Measurements from ENCODE around the gene RHPN2.
"Not testable (repeated sequence)": the region's sequence is repeated elsewhere in the genome, so short reads cannot be mapped to it uniquely, and the experiment has no call there.

RHPN2 gene

GRCh38 chr19:32976223-32976805 lies 88.4 kb downstream of the RHPN2 start:
- no peak for ATAC-seq (replicated peaks; ENCODE audit: extremely low read depth, poor library complexity, severe bottlenecking)
- DNase-seq (ENCODE audit: low spot score in 2 of 2): peak; percentile 38 to 58
- Mint-ChIP-seq H3K36me3 (ENCODE audit: insufficient read depth) (peaks cover 9% of the 10 kb centered on the region), H3K27me3 (no peaks in the 10 kb centered on the region), H3K27ac (ENCODE audit: low read depth) (no peak overlapping the region), H3K9me3 (no peaks in the 10 kb centered on the region), H3K4me3 (no peak overlapping the region), H3K4me1 (peaks cover 11% of the 10 kb centered on the region)

GRCh38 chr19:32971715-32972540 lies 92.8 kb downstream of the RHPN2 start, which contains the start of the genes CEP89 and FAAP24:
Gene CEP89 (minus strand): TSS chr19:32971958. CDS start chr19:32971874, 84 bp downstream.
Gene FAAP24 (plus strand): TSS chr19:32972242. CDS start chr19:32973197, 955 bp downstream.
- peak within 1 kb of the TSS; percentile 99 for H3K4me3 Mint-ChIP-seq
- H3K27ac Mint-ChIP-seq (ENCODE audit: low read depth): peak within 1 kb of the TSS; percentile 89
- peak; percentile 98 to 99 for DNase-seq (ENCODE audit: low spot score in 2 of 2)
- peaks cover 14% of the 10 kb centered on the region for H3K36me3 Mint-ChIP-seq (ENCODE audit: insufficient read depth)
- peaks cover 23% of the 10 kb centered on the region for H3K4me1 Mint-ChIP-seq
- ATAC-seq (replicated peaks; ENCODE audit: extremely low read depth, poor library complexity, severe bottlenecking): peak; percentile 100
- H3K9me3 Mint-ChIP-seq: no peaks in the 10 kb centered on the region
- H3K27me3 Mint-ChIP-seq: no peaks in the 10 kb centered on the region

- peaks cover 29% of the 10 kb centered on the region for H3K4me1 Mint-ChIP-seq
- H3K27me3 Mint-ChIP-seq: no peaks in the 10 kb centered on the region
- DNase-seq (ENCODE audit: low spot score in 2 of 2) (no peak), ATAC-seq (replicated peaks; ENCODE audit: extremely low read depth, poor library complexity, severe bottlenecking) (no peak)
- H3K27ac Mint-ChIP-seq (ENCODE audit: low read depth): peak overlapping the region; percentile 89
- H3K4me3 Mint-ChIP-seq: peak overlapping the region; percentile 99
- no peaks in the 10 kb centered on the region for H3K9me3 Mint-ChIP-seq
- H3K36me3 Mint-ChIP-seq (ENCODE audit: insufficient read depth): peaks cover 14% of the 10 kb centered on the region
Observed at GRCh38 chr19:32971012-32971595, 93.6 kb downstream of the RHPN2 start.

GRCh38 chr19:32969549-32969948 lies 95.1 kb downstream of the RHPN2 start:
- DNase-seq (ENCODE audit: low spot score in 2 of 2) (no peak), ATAC-seq (replicated peaks; ENCODE audit: extremely low read depth, poor library complexity, severe bottlenecking) (no peak)
- Mint-ChIP-seq H3K36me3 (ENCODE audit: insufficient read depth) (peaks cover 14% of the 10 kb centered on the region), H3K27ac (ENCODE audit: low read depth) (no peak overlapping the region), H3K4me3 (no peak overlapping the region), H3K27me3 (no peaks in the 10 kb centered on the region), H3K9me3 (no peaks in the 10 kb centered on the region), H3K4me1 (peaks cover 29% of the 10 kb centered on the region)

- Mint-ChIP-seq H3K9me3 (no peaks in the 10 kb centered on the region), H3K27ac (ENCODE audit: low read depth) (no peak overlapping the region), H3K36me3 (ENCODE audit: insufficient read depth) (peaks cover 13% of the 10 kb centered on the region), H3K4me1 (peaks cover 23% of the 10 kb centered on the region), H3K4me3 (no peak overlapping the region), H3K27me3 (no peaks in the 10 kb centered on the region)
- ATAC-seq (replicated peaks; ENCODE audit: extremely low read depth, poor library complexity, severe bottlenecking): no peak
- DNase-seq (ENCODE audit: low spot score in 2 of 2): no peak
Observed at GRCh38 chr19:32966750-32967149, 97.9 kb downstream of the RHPN2 start.

GRCh38 chr19:32945260-32945659 lies 119.4 kb downstream of the RHPN2 start:
- ATAC-seq (replicated peaks; ENCODE audit: extremely low read depth, poor library complexity, severe bottlenecking) (no peak), DNase-seq (ENCODE audit: low spot score in 2 of 2) (no peak)
- no peak overlapping the region for H3K27ac Mint-ChIP-seq (ENCODE audit: low read depth)
- H3K36me3 Mint-ChIP-seq (ENCODE audit: insufficient read depth): peaks cover 30% of the 10 kb centered on the region
- H3K4me1 Mint-ChIP-seq: no peaks in the 10 kb centered on the region
- H3K9me3 Mint-ChIP-seq: no peaks in the 10 kb centered on the region
- no peaks in the 10 kb centered on the region for H3K27me3 Mint-ChIP-seq
- H3K4me3 Mint-ChIP-seq: no peak overlapping the region

GRCh38 chr19:32941273-32941672 lies 123.4 kb downstream of the RHPN2 start:
- H3K27ac Mint-ChIP-seq (ENCODE audit: low read depth); H3K27me3 Mint-ChIP-seq; DNase-seq (ENCODE audit: low spot score in 2 of 2); H3K9me3 Mint-ChIP-seq; H3K4me3 Mint-ChIP-seq; ATAC-seq (replicated peaks; ENCODE audit: extremely low read depth, poor library complexity, severe bottlenecking); H3K4me1 Mint-ChIP-seq: not testable (repeated sequence)
- H3K36me3 Mint-ChIP-seq (ENCODE audit: insufficient read depth): peaks cover 18% of the 10 kb centered on the region

GRCh38 chr19:32936065-32936464 lies 128.6 kb downstream of the RHPN2 start:
- H3K27ac Mint-ChIP-seq (ENCODE audit: low read depth): no peak overlapping the region

GRCh38 chr19:32935629-32936028 lies 129.1 kb downstream of the RHPN2 start:
- Mint-ChIP-seq H3K27ac (ENCODE audit: low read depth) (no peak overlapping the region), H3K4me1 (peaks cover 8% of the 10 kb centered on the region), H3K4me3 (no peak overlapping the region), H3K27me3 (no peaks in the 10 kb centered on the region), H3K9me3 (no peaks in the 10 kb centered on the region), H3K36me3 (ENCODE audit: insufficient read depth) (peaks cover 11% of the 10 kb centered on the region)
- DNase-seq (ENCODE audit: low spot score in 2 of 2): no peak
- no peak for ATAC-seq (replicated peaks; ENCODE audit: extremely low read depth, poor library complexity, severe bottlenecking)

More at GRCh38 chr19:32936065-32936464, 128.6 kb downstream of the RHPN2 start:
- H3K4me3 Mint-ChIP-seq: no peak overlapping the region
- H3K9me3 Mint-ChIP-seq: no peaks in the 10 kb centered on the region
- H3K4me1 Mint-ChIP-seq: peaks cover 8% of the 10 kb centered on the region
- DNase-seq (ENCODE audit: low spot score in 2 of 2): no peak
- H3K27me3 Mint-ChIP-seq: no peaks in the 10 kb centered on the region
- peaks cover 10% of the 10 kb centered on the region for H3K36me3 Mint-ChIP-seq (ENCODE audit: insufficient read depth)
- no peak for ATAC-seq (replicated peaks; ENCODE audit: extremely low read depth, poor library complexity, severe bottlenecking)

- no peaks in the 10 kb centered on the region for H3K9me3 Mint-ChIP-seq
Observed at GRCh38 chr19:32933571-32933970, 131.1 kb downstream of the RHPN2 start.

GRCh38 chr19:32930567-32930966 lies 134.1 kb downstream of the RHPN2 start:
- Mint-ChIP-seq H3K4me1 (peaks cover 8% of the 10 kb centered on the region), H3K36me3 (ENCODE audit: insufficient read depth) (peaks cover 14% of the 10 kb centered on the region), H3K27me3 (no peaks in the 10 kb centered on the region), H3K4me3 (no peak overlapping the region), H3K9me3 (no peaks in the 10 kb centered on the region), H3K27ac (ENCODE audit: low read depth) (no peak overlapping the region)
- ATAC-seq (replicated peaks; ENCODE audit: extremely low read depth, poor library complexity, severe bottlenecking) (no peak), DNase-seq (ENCODE audit: low spot score in 2 of 2) (no peak)

More at GRCh38 chr19:32933571-32933970, 131.1 kb downstream of the RHPN2 start:
- H3K36me3 Mint-ChIP-seq (ENCODE audit: insufficient read depth): peaks cover 18% of the 10 kb centered on the region
- DNase-seq (ENCODE audit: low spot score in 2 of 2): no peak
- no peak for ATAC-seq (replicated peaks; ENCODE audit: extremely low read depth, poor library complexity, severe bottlenecking)
- no peak overlapping the region for H3K4me3 Mint-ChIP-seq
- no peaks in the 10 kb centered on the region for H3K27me3 Mint-ChIP-seq
- peaks cover 8% of the 10 kb centered on the region for H3K4me1 Mint-ChIP-seq
- H3K27ac Mint-ChIP-seq (ENCODE audit: low read depth): no peak overlapping the region

GRCh38 chr19:32928806-32929205 lies 135.9 kb downstream of the RHPN2 start:
- Mint-ChIP-seq H3K4me3 (no peak overlapping the region), H3K27me3 (no peaks in the 10 kb centered on the region), H3K9me3 (no peaks in the 10 kb centered on the region), H3K27ac (ENCODE audit: low read depth) (no peak overlapping the region), H3K4me1 (peaks cover 3% of the 10 kb centered on the region), H3K36me3 (ENCODE audit: insufficient read depth) (peaks cover 18% of the 10 kb centered on the region)
- DNase-seq (ENCODE audit: low spot score in 2 of 2) (no peak), ATAC-seq (replicated peaks; ENCODE audit: extremely low read depth, poor library complexity, severe bottlenecking) (no peak)

Measured in central memory CD8-positive, alpha-beta T cell (primary cell).